GM23338 (cell line): Measurements from ENCODE around the gene APOC1.

Experiments
- CREB1 ChIP-seq: fragments of 250-450 bp; sonication (Bioruptor Pico); IDR thresholded peaks from 2 replicates; pipeline ENCODE4 v1.5.0; 2020; ENCODE audit warnings: low read depth, mild to moderate bottlenecking, moderate library complexity
- ETS1 ChIP-seq: IDR thresholded peaks from 2 replicates; pipeline ENCODE4 v1.6.1; 2016; ENCODE audit warnings: antibody characterized with exemption
- REST ChIP-seq: IDR thresholded peaks from one replicate; pipeline ENCODE4 v1.6.1; 2018; ENCODE audit warnings: antibody characterized with exemption; ENCODE audit not compliant: unreplicated experiment
- TF ChIP-seq, protein P1 (sequence below), 2 experiments: fragments of 200-600 bp in 1 of 2; sonication (generic) in 1 of 2; conservative IDR thresholded peaks; 2 replicates each; pipeline versions ENCODE4 v1.5.1 to v1.6.1; 2016 to 2017; ENCODE audit warnings: antibody characterized with exemption in 2 of 2, low read depth in 2 of 2, mild to moderate bottlenecking in 2 of 2, moderate library complexity in 1 of 2

- TF ChIP-seq CREB1 (CRISPR knock-in tag), result no peak
- TF ChIP-seq, protein P1, sequence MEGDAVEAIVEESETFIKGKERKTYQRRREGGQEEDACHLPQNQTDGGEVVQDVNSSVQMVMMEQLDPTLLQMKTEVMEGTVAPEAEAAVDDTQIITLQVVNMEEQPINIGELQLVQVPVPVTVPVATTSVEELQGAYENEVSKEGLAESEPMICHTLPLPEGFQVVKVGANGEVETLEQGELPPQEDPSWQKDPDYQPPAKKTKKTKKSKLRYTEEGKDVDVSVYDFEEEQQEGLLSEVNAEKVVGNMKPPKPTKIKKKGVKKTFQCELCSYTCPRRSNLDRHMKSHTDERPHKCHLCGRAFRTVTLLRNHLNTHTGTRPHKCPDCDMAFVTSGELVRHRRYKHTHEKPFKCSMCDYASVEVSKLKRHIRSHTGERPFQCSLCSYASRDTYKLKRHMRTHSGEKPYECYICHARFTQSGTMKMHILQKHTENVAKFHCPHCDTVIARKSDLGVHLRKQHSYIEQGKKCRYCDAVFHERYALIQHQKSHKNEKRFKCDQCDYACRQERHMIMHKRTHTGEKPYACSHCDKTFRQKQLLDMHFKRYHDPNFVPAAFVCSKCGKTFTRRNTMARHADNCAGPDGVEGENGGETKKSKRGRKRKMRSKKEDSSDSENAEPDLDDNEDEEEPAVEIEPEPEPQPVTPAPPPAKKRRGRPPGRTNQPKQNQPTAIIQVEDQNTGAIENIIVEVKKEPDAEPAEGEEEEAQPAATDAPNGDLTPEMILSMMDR (conservative IDR thresholded peaks at IDR 0.05; ENCODE audit: low read depth in 2 of 2), result no peak
- TF ChIP-seq REST, result no peak
- TF ChIP-seq ETS1, result no peak
Measured at GRCh38 chr19:44865196-44865767, 49.1 kb upstream of the APOC1 start.
